ENCODE data around the gene TREML1.

DNA sequence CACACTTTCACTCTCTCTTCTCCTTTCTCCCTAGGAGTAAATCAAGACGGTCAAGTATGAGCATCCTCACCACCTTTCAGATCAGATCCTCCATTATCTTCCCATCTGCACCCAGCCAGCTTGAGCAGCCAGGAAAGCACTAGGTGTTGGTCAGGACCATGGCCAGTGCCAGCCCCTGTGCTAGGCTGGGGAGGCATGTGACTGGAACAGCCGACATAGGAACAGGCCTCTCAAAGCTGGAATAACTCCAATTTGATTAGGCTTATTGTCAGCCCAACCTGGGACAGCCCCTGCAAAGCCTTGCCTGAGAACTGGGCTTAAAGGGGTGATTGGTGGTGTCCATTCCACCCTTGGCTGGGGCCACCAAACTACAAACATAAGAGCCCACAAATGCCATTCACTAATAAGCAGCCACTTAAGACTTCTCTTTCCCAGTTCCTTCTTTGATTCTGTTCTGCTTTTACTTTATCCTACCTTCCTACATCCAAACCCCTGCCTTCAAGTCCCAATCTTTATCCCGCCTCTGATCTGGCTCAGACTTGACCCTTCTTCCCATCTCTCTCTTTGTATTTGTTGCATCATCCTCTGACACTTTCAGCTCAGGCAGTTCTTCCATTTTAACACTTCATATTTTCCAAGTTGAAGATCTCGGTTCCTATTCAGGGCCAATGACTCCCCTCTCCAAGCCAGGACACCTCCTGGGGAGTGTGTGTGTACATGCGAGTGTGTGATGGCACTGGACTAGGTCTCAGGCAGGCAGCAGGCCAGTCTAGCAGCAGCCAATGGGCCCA, 13.2 kb upstream of the TREML1 start:
- TF ChIP-seq, protein P1, sequence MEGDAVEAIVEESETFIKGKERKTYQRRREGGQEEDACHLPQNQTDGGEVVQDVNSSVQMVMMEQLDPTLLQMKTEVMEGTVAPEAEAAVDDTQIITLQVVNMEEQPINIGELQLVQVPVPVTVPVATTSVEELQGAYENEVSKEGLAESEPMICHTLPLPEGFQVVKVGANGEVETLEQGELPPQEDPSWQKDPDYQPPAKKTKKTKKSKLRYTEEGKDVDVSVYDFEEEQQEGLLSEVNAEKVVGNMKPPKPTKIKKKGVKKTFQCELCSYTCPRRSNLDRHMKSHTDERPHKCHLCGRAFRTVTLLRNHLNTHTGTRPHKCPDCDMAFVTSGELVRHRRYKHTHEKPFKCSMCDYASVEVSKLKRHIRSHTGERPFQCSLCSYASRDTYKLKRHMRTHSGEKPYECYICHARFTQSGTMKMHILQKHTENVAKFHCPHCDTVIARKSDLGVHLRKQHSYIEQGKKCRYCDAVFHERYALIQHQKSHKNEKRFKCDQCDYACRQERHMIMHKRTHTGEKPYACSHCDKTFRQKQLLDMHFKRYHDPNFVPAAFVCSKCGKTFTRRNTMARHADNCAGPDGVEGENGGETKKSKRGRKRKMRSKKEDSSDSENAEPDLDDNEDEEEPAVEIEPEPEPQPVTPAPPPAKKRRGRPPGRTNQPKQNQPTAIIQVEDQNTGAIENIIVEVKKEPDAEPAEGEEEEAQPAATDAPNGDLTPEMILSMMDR (IDR thresholded peaks at IDR 0.05) = no peak
- TF ChIP-seq EZH2 (IDR thresholded peaks at IDR 0.05) = no peak

Measured in neural progenitor cell (in vitro differentiated cells).